ENCODE measurements around the gene PRDM11. TPM values are rescaled to one million over a fixed set of nuclear protein-coding genes. Genes with fewer than 3 reads are reported as not detected.

PRDM11 gene
- total RNA-seq, 2 donors from 2014 or later: 0.40 to 2.0 TPM

DNA sequence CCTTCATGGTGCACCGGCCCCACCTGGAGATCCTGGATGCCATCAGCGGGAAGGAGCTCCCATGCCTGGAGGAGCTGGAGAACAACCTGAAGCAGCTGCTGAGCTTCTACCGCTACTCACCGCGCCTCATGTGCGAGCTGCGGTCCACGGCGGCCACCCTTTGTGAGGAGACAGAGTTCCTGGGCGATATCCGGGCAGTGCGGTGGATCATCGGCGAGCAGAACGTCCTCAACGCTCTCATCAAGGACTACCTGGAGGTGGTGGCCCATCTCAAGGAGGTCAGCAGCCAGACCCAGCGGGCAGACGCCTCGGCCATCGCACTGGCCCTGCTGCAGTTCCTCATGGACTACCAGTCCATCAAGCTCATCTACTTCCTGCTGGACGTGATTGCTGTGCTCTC, 80.5 kb downstream of the PRDM11 start:
- Mint-ChIP-seq H3K27ac (no peak overlapping the region), H3K36me3 (ENCODE audit: low read depth) (peaks cover 4% of the 10 kb centered on the region), H3K4me1 (no peaks in the 10 kb centered on the region), H3K9me3 (no peaks in the 10 kb centered on the region), H3K27me3 (no peaks in the 10 kb centered on the region), H3K4me3 (no peak overlapping the region)
- no peak for ATAC-seq (replicated peaks)

DNA sequence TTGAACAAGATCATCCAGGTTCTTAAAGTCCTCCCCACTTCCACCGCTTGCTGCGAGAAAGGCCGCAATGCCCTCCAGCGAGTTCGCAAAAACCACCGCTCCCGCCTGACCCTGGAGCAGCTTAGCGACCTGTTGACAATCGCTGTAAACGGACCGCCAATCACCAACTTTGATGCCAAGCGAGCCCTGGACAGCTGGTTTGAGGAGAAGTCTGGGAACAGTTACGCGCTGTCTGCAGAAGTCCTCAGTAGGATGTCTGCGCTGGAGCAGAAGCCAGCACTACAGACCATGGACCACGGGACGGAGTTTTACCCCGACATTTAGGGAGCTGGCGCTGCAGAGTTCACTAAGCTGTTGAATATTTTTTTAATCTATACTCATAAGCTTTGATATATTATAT, 81.4 kb downstream of the PRDM11 start:
- H3K4me1 Mint-ChIP-seq: no peaks in the 10 kb centered on the region
- no peaks in the 10 kb centered on the region for H3K9me3 Mint-ChIP-seq
- no peak for ATAC-seq (replicated peaks)
- H3K4me3 Mint-ChIP-seq: no peak overlapping the region
- no peaks in the 10 kb centered on the region for H3K27me3 Mint-ChIP-seq
- H3K36me3 Mint-ChIP-seq (ENCODE audit: low read depth): peaks cover 4% of the 10 kb centered on the region
- no peak overlapping the region for H3K27ac Mint-ChIP-seq

GRCh38 chr11:45229401-45230020, 83.1 kb downstream of the PRDM11 start:
- no peaks in the 10 kb centered on the region for H3K9me3 Mint-ChIP-seq
- no peak overlapping the region for H3K4me3 Mint-ChIP-seq
- H3K27me3 Mint-ChIP-seq: no peaks in the 10 kb centered on the region
- H3K4me1 Mint-ChIP-seq: no peaks in the 10 kb centered on the region
- ATAC-seq (replicated peaks): no peak
- H3K27ac Mint-ChIP-seq: no peak overlapping the region
- peaks cover 4% of the 10 kb centered on the region for H3K36me3 Mint-ChIP-seq (ENCODE audit: low read depth)

- Mint-ChIP-seq H3K4me3 (no peak overlapping the region), H3K9me3 (no peaks in the 10 kb centered on the region), H3K27ac (no peak overlapping the region), H3K36me3 (ENCODE audit: low read depth) (no peaks in the 10 kb centered on the region), H3K4me1 (no peaks in the 10 kb centered on the region), H3K27me3 (peaks cover 12% of the 10 kb centered on the region)
- ATAC-seq (replicated peaks): no peak
Measured at GRCh38 chr11:45232341-45233080, 86.1 kb downstream of the PRDM11 start.

DNA sequence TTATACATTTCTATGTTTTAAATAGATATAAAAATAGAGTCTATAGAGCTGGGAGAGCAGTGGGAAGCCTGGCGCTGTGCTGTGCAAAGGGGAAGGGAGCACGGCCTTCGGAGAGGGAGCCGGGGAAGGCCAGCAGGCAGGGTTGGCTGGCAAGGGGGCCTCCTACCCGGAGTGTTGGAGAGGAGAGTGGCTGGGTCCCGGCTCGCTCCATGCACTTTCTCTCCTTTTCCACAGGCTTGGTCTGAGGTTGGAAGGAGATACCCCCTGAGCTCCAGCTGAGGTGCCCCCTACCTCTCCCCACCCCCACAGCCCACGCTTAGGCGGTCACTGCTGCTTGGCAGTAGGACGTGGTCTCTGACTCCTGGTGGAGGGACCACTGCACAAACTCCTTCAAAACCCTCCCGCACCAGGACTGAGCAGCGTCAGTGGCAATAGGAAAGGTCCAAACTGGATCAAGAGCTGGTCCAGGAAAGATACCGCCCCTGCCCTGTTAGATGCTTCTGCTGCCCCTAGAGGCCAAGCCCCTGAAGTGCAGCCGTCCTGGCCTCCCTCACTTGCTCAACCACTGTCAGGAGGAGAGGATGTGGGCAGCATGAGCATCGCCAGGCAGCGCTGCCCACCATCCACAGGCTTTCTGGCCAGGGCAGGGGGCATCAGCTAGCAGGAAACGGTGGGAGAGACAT, 86.8 kb downstream of the PRDM11 start:
- Mint-ChIP-seq H3K36me3 (ENCODE audit: low read depth) (no peaks in the 10 kb centered on the region), H3K27ac (no peak overlapping the region), H3K4me3 (no peak overlapping the region), H3K27me3 (peaks cover 12% of the 10 kb centered on the region), H3K9me3 (no peaks in the 10 kb centered on the region), H3K4me1 (no peaks in the 10 kb centered on the region)
- peak; percentile 65 for ATAC-seq (replicated peaks)

GRCh38 chr11:45233804-45234170, 87.3 kb downstream of the PRDM11 start:
- Mint-ChIP-seq H3K4me1 (no peaks in the 10 kb centered on the region), H3K4me3 (no peak overlapping the region), H3K27ac (no peak overlapping the region), H3K9me3 (no peaks in the 10 kb centered on the region), H3K36me3 (ENCODE audit: low read depth) (no peaks in the 10 kb centered on the region), H3K27me3 (peaks cover 12% of the 10 kb centered on the region)
- ATAC-seq (replicated peaks): peak; percentile 11

DNA sequence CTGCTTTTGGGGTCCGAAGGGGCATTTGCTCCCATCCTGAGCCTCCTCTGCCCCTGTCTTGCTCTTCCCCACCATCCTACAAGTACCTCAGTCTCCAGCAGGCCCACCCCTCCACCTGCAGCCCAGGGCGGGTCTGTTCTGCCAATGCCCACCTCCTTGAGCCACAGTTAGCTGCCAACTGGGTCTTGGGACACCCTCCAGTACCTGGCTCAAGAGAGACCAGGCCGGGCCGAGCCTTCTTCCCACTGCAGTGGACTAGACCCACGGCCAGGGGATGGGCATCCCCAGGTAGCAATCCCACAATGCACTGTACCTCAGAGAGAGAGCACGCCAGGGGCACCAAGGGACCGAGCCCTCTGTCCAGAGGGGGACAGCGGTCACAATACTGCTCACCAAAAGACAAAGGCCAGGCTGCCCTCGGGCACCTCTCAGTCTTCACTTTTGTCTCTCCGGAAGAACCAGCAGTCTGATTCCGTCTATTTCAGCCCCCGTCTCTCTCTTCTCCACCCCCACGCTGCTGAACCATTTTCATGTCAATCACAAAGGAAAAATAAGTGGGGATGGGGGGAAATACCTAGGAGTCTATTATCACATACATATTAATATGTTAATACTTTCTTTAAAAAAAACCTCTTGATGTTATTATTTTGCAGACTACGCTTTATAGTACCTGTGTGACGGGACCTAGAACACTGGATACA, 88.0 kb downstream of the PRDM11 start:
- H3K27me3 Mint-ChIP-seq: peaks cover 14% of the 10 kb centered on the region

DNA sequence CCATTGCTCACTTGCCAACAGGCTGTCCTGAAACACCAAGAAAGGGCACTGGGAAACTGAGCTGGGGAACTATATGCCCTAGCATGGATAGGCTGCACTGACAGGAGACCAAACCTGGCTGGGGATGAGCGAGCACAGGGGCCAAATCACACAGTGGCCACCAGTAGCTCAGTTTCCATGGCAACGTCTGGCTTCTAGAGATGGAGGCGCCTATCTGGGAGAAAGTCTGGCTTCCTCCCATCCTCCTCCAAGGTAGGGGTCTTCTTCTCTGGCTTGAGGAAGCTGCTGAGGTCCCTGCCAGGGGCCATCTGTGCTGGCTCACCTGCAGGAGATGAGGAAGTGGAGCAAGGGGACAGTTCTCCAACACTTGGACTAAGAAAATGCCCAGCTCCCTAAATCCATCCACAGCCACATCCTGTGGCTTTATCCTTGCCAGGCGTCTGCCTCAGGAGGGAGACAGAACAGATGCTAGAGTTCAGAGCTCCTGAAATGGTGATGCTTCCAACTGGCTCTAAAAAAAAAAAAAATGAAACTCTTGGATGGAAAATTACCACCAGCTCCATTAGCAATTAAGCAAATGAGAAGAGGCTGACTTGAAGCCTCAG, 91.4 kb downstream of the PRDM11 start:
- H3K4me3 Mint-ChIP-seq: no peak overlapping the region
- no peak for ATAC-seq (replicated peaks)
- no peaks in the 10 kb centered on the region for H3K36me3 Mint-ChIP-seq (ENCODE audit: low read depth)
- no peaks in the 10 kb centered on the region for H3K4me1 Mint-ChIP-seq
- H3K9me3 Mint-ChIP-seq: no peaks in the 10 kb centered on the region
- peaks cover 20% of the 10 kb centered on the region for H3K27me3 Mint-ChIP-seq
- no peak overlapping the region for H3K27ac Mint-ChIP-seq

More for the DNA sequence above, 88.0 kb downstream of the PRDM11 start:
- H3K4me1 Mint-ChIP-seq: no peaks in the 10 kb centered on the region
- H3K9me3 Mint-ChIP-seq: no peaks in the 10 kb centered on the region
- no peak overlapping the region for H3K27ac Mint-ChIP-seq
- no peaks in the 10 kb centered on the region for H3K36me3 Mint-ChIP-seq (ENCODE audit: low read depth)
- ATAC-seq (replicated peaks): no peak
- no peak overlapping the region for H3K4me3 Mint-ChIP-seq

- Mint-ChIP-seq H3K4me3 (no peak overlapping the region), H3K4me1 (no peaks in the 10 kb centered on the region), H3K27ac (no peak overlapping the region), H3K36me3 (ENCODE audit: low read depth) (no peaks in the 10 kb centered on the region), H3K9me3 (no peaks in the 10 kb centered on the region), H3K27me3 (peaks cover 20% of the 10 kb centered on the region)
- no peak for ATAC-seq (replicated peaks)
Measured at GRCh38 chr11:45238724-45239123, 92.3 kb downstream of the PRDM11 start.

DNA sequence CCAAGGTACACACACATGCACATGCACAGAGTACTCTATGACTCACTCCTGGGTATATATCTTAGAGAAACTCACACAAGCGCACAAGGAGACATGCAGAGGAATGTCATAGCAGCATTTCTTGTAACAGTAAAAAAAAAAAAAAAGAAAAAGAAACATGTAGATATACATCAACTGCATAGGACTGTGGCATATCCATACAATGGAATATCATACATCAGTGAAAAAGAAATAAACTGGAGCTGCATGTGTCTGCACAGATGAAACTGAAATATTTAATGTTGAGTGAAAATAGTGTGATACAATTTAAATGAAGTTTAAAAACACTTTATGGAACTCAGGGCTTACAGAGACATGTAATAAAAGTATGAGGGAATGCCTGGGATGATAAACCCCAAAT, 93.3 kb downstream of the PRDM11 start:
- Mint-ChIP-seq H3K9me3 (no peaks in the 10 kb centered on the region), H3K27ac (no peak overlapping the region), H3K27me3 (peaks cover 20% of the 10 kb centered on the region), H3K4me3 (no peak overlapping the region), H3K36me3 (ENCODE audit: low read depth) (no peaks in the 10 kb centered on the region), H3K4me1 (no peaks in the 10 kb centered on the region)
- ATAC-seq (replicated peaks): no peak

DNA sequence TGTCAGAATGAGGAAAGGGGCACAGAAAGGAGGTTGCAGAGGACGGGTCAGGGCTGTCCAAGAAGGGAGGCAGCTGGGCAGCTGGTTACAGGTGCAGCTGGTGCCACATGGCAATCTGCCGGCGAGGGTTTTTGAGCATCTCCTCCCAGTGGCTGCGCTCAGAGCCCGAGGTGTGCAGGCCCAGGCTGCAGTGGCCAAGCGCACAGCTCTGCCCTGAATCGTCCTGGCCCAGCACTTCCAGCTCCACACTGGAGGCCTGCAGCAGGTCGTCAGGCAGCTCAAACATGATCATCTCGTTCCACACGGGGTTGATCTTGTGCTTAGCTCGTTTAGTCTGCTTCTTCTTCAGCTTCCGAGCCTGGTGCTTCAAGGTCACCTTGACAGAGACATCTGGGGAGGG, 97.5 kb downstream of the PRDM11 start:
- H3K9me3 Mint-ChIP-seq: no peaks in the 10 kb centered on the region
- H3K27me3 Mint-ChIP-seq: peaks cover 8% of the 10 kb centered on the region
- no peaks in the 10 kb centered on the region for H3K36me3 Mint-ChIP-seq (ENCODE audit: low read depth)
- no peaks in the 10 kb centered on the region for H3K4me1 Mint-ChIP-seq
- no peak for ATAC-seq (replicated peaks)
- no peak overlapping the region for H3K27ac Mint-ChIP-seq
- no peak overlapping the region for H3K4me3 Mint-ChIP-seq

- Mint-ChIP-seq H3K4me3 (no peak overlapping the region), H3K36me3 (ENCODE audit: low read depth) (no peaks in the 10 kb centered on the region), H3K4me1 (no peaks in the 10 kb centered on the region), H3K9me3 (no peaks in the 10 kb centered on the region), H3K27ac (no peak overlapping the region), H3K27me3 (peaks cover 4% of the 10 kb centered on the region)
- ATAC-seq (replicated peaks): no peak
Measured at GRCh38 chr11:45245218-45246045, 99.0 kb downstream of the PRDM11 start.

DNA sequence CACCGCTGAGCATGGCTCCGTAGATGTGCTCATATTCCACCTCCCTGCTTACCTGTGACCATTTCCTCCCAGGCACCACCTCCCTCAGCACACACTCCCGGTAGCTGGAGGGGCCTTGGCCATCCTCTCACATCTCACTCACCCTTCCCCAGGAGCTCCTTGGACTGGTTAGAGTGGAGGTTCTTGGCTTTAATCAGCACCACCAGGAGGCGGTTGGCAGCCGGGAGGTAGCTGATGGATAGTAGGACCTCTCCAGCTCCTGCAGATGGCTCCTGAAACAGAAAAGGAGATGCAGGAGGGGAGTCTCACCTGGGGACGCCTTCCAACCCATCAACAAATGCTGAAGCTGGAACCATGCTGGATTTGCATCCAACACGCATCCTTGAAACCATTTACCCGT, 99.8 kb downstream of the PRDM11 start:
- H3K9me3 Mint-ChIP-seq: no peaks in the 10 kb centered on the region
- no peak overlapping the region for H3K4me3 Mint-ChIP-seq
- ATAC-seq (replicated peaks): no peak
- no peaks in the 10 kb centered on the region for H3K4me1 Mint-ChIP-seq
- no peaks in the 10 kb centered on the region for H3K36me3 Mint-ChIP-seq (ENCODE audit: low read depth)
- H3K27ac Mint-ChIP-seq: no peak overlapping the region
- H3K27me3 Mint-ChIP-seq: peaks cover 9% of the 10 kb centered on the region

GRCh38 chr11:45247433-45247832, 101.0 kb downstream of the PRDM11 start:
- Mint-ChIP-seq H3K4me3 (no peak overlapping the region), H3K9me3 (no peaks in the 10 kb centered on the region), H3K4me1 (no peaks in the 10 kb centered on the region), H3K27ac (no peak overlapping the region), H3K36me3 (ENCODE audit: low read depth) (no peaks in the 10 kb centered on the region), H3K27me3 (peaks cover 13% of the 10 kb centered on the region)
- ATAC-seq (replicated peaks): no peak
